ENCODE results near the gene SLC35F1.

DNA sequence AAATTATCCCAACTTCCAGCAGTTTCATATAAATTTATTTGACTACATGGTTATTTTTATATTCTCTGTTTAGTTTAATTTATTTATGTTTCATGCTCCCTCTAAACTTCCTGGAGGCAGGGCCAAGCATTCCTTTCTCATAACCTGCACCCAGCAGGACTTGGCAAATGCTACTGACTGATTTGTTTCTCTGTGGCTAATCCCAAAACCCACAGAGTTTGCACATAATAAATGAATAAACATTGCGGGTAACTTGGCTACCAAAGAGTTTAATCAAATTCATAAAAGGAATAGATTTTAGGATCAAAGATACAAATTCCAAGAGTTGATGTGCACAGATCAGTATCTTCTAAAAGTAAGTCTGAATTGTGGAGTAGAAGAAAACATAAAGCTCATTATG is 239.5 kb downstream of the SLC35F1 start:
- TF ChIP-seq, protein P1, sequence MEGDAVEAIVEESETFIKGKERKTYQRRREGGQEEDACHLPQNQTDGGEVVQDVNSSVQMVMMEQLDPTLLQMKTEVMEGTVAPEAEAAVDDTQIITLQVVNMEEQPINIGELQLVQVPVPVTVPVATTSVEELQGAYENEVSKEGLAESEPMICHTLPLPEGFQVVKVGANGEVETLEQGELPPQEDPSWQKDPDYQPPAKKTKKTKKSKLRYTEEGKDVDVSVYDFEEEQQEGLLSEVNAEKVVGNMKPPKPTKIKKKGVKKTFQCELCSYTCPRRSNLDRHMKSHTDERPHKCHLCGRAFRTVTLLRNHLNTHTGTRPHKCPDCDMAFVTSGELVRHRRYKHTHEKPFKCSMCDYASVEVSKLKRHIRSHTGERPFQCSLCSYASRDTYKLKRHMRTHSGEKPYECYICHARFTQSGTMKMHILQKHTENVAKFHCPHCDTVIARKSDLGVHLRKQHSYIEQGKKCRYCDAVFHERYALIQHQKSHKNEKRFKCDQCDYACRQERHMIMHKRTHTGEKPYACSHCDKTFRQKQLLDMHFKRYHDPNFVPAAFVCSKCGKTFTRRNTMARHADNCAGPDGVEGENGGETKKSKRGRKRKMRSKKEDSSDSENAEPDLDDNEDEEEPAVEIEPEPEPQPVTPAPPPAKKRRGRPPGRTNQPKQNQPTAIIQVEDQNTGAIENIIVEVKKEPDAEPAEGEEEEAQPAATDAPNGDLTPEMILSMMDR (IDR thresholded peaks at IDR 0.05; ENCODE audit: low read length), result no peak
- TF ChIP-seq EZH2 (IDR thresholded peaks at IDR 0.05; ENCODE audit: borderline replicate concordance, low read length), result no peak
